ENCODE data around the gene EFNB3.

GRCh38 chr17:7709031-7709430 is 4.0 kb downstream of the EFNB3 start:
- no peak for TF ChIP-seq EZH2 (IDR thresholded peaks at IDR 0.05)
- TF ChIP-seq POLR2AphosphoS5 (IDR thresholded peaks at IDR 0.05; ENCODE audit: borderline replicate concordance, low read depth, low read length): no peak

All from SK-N-MC (cell line).